DMS79 treated with DMSO at 0.1 percent for 48 hours (cell line): ENCODE data around the gene UBR1.
"Not testable (repeated sequence)": the region's sequence is repeated elsewhere in the genome, so short reads cannot be mapped to it uniquely, and the experiment has no call there.

Experiments used
- DNase-seq: peaks from one replicate; lab custom pipeline; 2025; lab: John Stamatoyannopoulos, UW

The UBR1 gene

DNA sequence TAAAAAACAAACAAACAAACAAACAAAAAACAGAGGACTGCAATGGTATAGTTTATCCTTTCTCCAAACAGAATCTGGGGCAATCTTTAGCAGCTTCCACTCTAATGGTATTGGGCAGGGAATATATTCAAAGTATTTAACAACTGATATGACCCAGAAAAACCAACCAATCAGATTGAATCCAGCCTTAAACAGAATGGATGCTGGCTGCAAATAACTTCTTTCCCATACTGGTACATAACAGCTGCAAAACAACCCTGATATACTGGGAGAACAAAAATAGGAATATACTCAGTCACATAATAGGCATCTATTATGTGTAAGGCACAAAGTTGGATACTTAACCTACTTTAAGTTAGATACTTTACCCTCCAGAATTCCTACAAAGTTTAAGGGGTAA lies 49.1 kb downstream of the UBR1 start:
- no peak for DNase-seq

- no peak for DNase-seq
These were observed 53.0 kb downstream of the UBR1 start for GRCh38 chr15:43052860-43053259.

- DNase-seq, result no peak
These were observed 56.9 kb downstream of the UBR1 start for GRCh38 chr15:43048935-43049334.

GRCh38 chr15:43046484-43046883 lies 59.4 kb downstream of the UBR1 start:
- DNase-seq, result no peak

- DNase-seq, result no peak
These were observed 63.0 kb downstream of the UBR1 start for GRCh38 chr15:43042885-43043284.

DNA sequence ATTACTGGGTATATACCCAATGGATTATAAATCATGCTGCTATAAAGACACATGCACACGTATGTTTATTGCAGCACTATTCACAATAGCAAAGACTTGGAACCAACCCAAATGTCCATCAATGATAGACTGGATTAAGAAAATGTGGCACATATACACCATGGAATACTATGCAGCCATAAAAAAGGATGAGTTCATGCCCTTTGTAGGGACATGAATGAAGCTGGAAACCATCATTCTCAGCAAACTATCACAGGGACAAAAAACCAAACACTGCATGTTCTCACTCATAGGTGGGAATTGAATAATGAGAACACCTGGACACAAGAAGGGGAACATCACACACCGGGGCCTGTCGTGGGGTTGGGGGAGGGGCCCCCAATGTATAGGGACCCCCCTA lies 64.8 kb downstream of the UBR1 start:
- DNase-seq, result not testable (repeated sequence)

DNA sequence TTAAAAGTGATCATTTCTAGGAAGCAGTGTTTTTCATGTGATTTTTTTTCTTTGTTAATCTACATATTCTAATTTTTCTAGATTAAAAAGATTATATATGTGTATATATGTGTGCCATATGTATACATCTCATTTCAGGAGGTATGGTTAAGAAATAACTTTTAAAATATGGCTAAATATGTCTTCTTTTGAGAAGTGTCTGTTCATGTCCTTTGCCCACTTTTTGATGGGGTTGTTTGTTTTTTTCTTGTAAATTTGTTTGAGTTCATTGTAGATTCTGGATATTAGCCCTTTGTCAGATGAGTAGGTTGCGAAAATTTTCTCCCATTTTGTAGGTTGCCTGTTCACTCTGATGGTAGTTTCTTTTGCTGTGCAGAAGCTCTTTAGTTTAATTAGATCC lies 70.6 kb downstream of the UBR1 start:
- DNase-seq, result not testable (repeated sequence)

GRCh38 chr15:43029476-43029875 lies 76.4 kb downstream of the UBR1 start:
- no peak for DNase-seq

DNA sequence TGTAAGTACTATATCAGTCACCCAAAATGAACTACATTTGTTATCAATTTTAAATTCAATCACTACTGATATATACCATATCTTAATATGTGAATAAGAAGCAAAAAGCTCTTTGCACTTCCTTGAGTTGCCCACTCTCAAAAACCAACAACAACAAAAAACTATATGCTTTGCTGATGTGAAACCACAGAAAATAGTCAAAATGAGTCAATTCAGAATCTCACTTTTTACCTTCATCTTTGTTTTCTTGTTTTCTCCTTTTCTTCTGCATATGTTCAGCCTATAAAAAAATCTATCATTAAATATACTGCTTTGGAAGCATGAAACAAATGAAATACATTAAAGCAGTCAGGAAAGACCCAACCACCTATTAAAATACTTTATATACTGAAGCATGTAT lies 80.7 kb downstream of the UBR1 start:
- DNase-seq, result no peak

DNA sequence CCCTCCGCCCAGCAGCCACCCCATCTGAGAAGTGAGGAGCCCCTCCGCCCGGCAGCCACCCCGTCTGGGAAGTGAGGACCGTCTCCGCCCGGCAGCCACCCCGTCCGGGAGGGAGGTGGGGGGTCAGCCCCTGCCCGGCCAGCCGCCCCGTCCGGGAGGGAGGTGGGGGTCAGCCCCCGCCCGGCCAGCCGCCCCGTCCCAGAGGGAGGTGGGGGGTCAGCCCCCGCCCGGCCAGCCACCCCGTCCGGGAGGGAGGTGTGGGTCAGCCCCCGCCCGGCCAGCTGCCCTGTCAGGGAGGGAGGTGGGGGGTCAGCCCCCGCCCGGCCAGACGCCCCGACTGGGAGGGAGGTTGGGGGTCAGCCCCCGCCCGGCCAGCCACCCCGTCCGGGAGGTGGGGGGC lies 91.2 kb downstream of the UBR1 start:
- DNase-seq, result not testable (repeated sequence)

GRCh38 chr15:43009206-43009605 lies 96.6 kb downstream of the UBR1 start:
- DNase-seq, result no peak

DNA sequence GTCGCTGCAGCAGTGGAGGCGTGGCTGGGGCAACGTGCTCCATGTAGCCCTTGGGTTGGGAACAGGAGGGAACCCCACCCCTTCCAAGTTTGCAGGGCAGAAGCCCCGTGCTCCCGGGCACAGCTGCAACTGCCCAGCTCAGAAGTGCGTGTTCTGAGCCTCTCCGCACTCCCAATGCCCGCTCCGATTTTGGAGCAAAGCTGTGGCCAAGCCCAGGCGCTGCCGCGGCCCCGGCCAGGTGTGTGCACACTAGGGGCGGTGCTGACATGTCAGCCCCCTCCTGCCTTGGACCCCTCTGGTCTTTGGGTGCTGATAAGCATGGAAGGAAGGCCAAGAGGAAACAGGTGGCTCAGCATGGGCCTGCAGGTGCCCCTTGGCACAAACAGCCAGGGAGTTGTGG lies 97.7 kb downstream of the UBR1 start:
- DNase-seq, result no peak

DNA sequence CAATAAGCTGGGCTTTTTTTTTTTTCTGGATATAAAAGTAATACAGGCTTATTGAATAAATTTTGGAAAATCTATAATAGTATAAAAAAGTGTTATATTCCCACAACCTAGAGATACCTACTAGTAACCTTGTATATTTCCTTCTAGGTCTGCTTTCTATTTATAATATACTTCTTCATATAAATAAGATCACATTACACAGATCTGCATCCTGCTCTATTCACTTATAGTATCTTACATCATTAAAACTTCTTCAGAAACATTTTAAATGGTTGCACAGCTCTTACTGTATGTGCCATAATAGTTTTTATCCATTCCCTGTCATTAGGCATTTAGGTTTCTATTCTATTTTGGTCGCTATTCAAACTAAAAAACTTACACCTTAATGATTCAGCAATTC lies 98.3 kb downstream of the UBR1 start:
- no peak for DNase-seq

DNA sequence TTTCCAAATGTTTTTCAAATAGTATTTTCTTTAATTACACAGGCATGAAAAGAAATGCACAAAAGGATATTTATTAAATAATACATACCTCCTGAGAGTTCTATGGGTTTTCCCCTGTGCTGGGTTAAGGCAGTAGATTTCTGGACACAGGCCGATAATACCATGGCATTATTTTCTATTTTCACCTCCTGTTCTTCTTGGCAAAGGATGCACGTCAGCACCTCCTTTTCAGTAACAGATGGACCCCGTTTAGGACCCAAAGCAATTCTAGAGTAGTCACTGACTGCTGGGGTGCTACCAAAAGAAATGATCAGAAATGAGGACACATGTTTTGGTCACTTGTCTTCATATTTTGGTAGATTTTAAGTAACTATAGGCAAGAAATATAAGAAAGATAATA lies 98.8 kb downstream of the UBR1 start:
- DNase-seq, result no peak

GRCh38 chr15:43004886-43005595 lies 100.8 kb downstream of the UBR1 start:
- not testable (repeated sequence) for DNase-seq

DNA sequence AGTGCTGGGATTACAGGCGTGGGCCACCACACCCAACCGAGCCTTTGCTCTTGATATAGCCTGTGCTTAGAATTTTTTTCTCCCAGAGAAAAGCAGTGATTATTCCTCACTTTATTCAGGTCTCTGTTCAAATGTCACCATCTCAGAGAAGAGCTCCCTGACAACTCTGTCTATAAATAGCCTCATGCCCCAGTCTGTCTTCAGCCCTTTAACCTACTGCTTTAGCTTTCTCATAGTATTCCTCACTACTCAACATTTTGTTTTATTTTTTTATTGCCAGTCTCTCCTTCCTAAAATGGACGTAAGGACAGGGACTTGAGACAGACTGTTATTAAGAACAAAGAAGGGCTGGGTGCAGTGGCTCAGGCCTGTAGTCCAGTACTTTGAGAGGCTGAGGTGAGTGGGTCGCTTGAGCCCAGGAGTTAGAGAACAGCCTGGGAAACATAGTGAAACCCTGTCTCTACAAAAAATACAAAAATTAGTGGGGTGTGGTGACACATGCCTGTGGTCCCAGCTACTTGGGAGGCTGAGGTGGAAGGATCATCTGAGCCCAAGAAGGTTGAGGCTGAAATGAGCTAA lies 106.5 kb downstream of the UBR1 start:
- DNase-seq, result no peak

GRCh38 chr15:42996871-42997270 lies 109.0 kb downstream of the UBR1 start:
- no peak for DNase-seq

DNA sequence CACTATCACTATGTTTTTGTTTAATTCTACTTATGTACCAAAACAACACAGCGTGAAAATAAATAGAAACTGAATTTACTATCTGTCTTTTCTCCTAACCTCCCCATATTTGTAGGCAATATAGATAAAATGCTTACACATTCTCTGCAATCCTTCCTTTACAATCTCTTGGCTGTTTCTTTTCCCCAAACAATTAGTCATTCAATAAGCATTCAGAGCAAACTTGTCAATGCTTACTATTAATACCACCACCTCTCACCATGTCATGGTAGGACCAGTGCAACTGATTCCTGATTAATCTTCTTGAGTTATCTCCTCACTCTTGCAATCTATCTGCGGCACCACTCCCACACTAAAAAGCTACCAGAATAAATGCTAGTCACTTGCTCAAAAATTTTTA lies 111.3 kb downstream of the UBR1 start:
- no peak for DNase-seq

DNA sequence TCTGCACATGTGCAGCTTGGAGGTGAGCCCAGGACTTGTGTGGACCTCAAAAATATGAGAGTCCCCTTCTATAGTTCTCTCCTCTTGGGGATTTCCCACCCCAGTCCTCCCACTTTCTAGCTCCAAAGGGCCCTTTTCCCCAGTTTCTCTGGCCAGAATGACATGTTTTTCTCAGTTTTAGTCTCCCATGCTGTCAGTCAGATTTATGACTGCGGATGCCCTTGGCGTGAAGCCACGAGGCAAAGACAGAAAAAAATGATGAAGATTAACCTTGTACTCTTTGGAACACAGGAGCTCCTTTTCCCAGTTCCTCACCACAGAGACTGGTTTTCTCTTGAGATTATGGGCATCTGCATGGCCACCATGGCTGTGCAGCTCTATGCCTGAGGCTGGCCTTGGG lies 113.2 kb downstream of the UBR1 start:
- no peak for DNase-seq

DNA sequence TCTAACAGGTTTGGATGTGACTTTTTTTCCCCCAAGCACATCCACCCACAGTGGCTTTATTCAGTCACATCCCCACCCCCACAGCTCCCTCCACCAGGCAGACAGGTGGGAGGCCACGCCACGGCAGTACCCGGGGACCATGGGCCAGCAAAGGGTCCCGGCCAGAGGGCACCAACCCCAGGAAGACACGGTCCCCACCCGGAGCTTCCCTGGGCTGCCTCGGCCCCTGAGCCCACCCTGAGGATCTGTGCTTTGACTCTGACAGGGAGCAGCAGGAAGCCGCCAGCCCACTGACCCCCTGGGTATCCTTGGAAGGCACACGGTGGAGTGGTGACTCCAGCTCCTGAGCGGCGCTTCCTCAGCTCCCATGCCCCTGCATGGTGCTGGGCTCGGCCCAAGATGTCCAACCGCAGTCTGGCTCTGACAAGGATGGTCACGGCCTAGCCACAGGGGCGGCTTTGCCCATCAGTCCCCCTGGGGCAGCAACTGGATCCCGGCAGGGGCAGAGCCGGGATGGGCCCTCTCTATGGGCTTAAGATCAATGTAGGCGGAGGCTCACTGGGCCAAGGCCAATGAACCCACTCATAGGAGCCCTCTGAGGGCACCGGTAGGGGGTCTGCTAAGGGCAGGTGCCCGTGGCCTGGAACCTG lies 119.0 kb downstream of the UBR1 start:
- DNase-seq, result no peak

- no peak for DNase-seq
These were observed 121.3 kb downstream of the UBR1 start for GRCh38 chr15:42984493-42985034.

- not testable (repeated sequence) for DNase-seq
These were observed 126.7 kb downstream of the UBR1 start for GRCh38 chr15:42979113-42979512.

DNA sequence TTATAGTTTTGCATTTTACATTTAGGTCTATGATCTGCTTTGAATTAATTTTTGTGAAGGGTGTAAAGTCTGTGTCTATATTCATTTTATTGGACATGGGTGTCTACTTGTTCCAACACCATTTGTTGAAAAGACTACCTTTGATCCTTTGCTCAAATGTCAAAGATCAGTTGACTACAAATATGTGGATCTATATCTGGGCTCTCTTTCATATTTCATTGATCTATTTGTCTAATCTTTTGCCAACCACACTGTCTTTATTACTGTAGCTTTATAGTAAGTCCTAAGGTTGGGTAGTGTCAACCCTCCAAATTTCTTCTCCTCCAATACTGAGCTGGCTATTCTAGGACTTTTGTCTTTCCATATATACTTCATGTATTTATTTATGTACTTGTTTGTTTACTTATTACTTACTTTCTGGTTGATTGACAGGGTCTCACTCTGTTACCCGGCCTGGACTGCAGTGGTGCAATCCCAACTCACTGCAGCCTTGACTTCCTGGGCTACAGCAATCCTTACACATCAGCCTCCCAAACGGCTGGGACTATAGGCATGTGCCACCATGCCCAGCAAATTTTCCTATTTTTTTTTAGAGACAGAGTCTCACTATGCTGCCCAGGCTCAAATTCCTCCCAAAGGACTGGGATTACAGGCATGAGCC lies 131.5 kb downstream of the UBR1 start:
- no peak for DNase-seq
